HFFc6 (cell line): ENCODE results near the gene NDUFS8. TPM values are rescaled to one million over a fixed set of nuclear protein-coding genes. Genes with fewer than 3 reads are reported as not detected.

Experiments
- DNase-seq: peaks from one replicate; pipeline ENCODE4 v3.0.0-alpha.2; 2018
- H3K27ac Mint-ChIP-seq: 2 replicates; pipeline ENCODE4 v1.8.0; 2020; ENCODE audit warnings: mild to moderate bottlenecking, mixed read lengths
- H3K27me3 Mint-ChIP-seq: 2 replicates; pipeline ENCODE4 v1.8.0; 2021; ENCODE audit warnings: mild to moderate bottlenecking, moderate library complexity, mixed read lengths; ENCODE audit not compliant: insufficient read depth
- H3K36me3 Mint-ChIP-seq: 2 replicates; pipeline ENCODE4 v1.8.0; 2021; ENCODE audit warnings: low read depth, mixed read lengths
- H3K4me1 Mint-ChIP-seq: 2 replicates; pipeline ENCODE4 v1.8.0; 2020; ENCODE audit warnings: low read depth, mixed read lengths
- H3K4me3 Mint-ChIP-seq: 2 replicates; pipeline ENCODE4 v1.8.0; 2020; ENCODE audit warnings: mild to moderate bottlenecking, moderate library complexity, mixed read lengths
- H3K9me3 Mint-ChIP-seq: 2 replicates; pipeline ENCODE4 v1.8.0; 2020; ENCODE audit warnings: mild to moderate bottlenecking, mixed read lengths
- CTCF ChIP-seq: fragments of 200-600 bp; sonication (generic); IDR thresholded peaks from 2 replicates; pipeline ENCODE4 v1.5.0; 2021; ENCODE audit warnings: antibody characterized with exemption, mild to moderate bottlenecking
- total RNA-seq, 6 experiments: library from RNA; stranded (reverse); fragmentation: NEBNext Ultra II Directional; extraction: Animal tissue kit (Norgen Biotek cat#: 25700); gene quantifications; 2 replicates in 1 of 6; 3 replicates in 5 of 6; pipeline ENCODE4 v1.2.3, GENCODE V29; 2021

Gene NDUFS8
- total RNA-seq, 6 experiments from 2014 or later, result 221 to 236 (median 223) TPM

- Mint-ChIP-seq H3K27me3 (peaks cover 3% of the 10 kb centered on the region; the same call in 1 of the 2 replicates), H3K4me3 (no peak overlapping the region), H3K9me3 (no peaks in the 10 kb centered on the region), H3K4me1 (peaks cover 18% of the 10 kb centered on the region), H3K36me3 (peaks cover under 1% of the 10 kb centered on the region; the same call in 1 of the 2 replicates), H3K27ac (peak overlapping the region; percentile 65)
- DNase-seq, result no peak
- TF ChIP-seq CTCF, result no peak
Measured at GRCh38 chr11:68036717-68037239, 6.3 kb downstream of the NDUFS8 start.

- H3K27ac Mint-ChIP-seq, result peak overlapping the region; percentile 65
- no peak for DNase-seq
- no peak for TF ChIP-seq CTCF
- no peaks in the 10 kb centered on the region for H3K36me3 Mint-ChIP-seq
- H3K4me1 Mint-ChIP-seq, result peaks cover 17% of the 10 kb centered on the region
- peaks cover 3% of the 10 kb centered on the region; the same call in 1 of the 2 replicates for H3K27me3 Mint-ChIP-seq
- H3K4me3 Mint-ChIP-seq, result no peak overlapping the region
- no peaks in the 10 kb centered on the region for H3K9me3 Mint-ChIP-seq
Measured at GRCh38 chr11:68037411-68038225, 7.1 kb downstream of the NDUFS8 start.

- DNase-seq, result no peak
- Mint-ChIP-seq H3K27me3 (peaks cover 3% of the 10 kb centered on the region; the same call in 1 of the 2 replicates), H3K36me3 (no peaks in the 10 kb centered on the region), H3K27ac (peak overlapping the region; percentile 68), H3K9me3 (no peaks in the 10 kb centered on the region), H3K4me3 (peak overlapping the region; percentile 90), H3K4me1 (peaks cover 17% of the 10 kb centered on the region)
- no peak for TF ChIP-seq CTCF
Measured at GRCh38 chr11:68038226-68038717, 7.8 kb downstream of the NDUFS8 start.

- Mint-ChIP-seq H3K4me1 (peaks cover 14% of the 10 kb centered on the region), H3K27me3 (peaks cover 3% of the 10 kb centered on the region; the same call in 1 of the 2 replicates), H3K36me3 (no peaks in the 10 kb centered on the region), H3K4me3 (peak within 1 kb of the TSS; percentile 90), H3K9me3 (no peaks in the 10 kb centered on the region), H3K27ac (peak within 1 kb of the TSS; percentile 91)
- TF ChIP-seq CTCF, result peak; percentile 36
- DNase-seq, result peak; percentile 45
Measured at GRCh38 chr11:68038718-68039525, 8.4 kb downstream of the NDUFS8 start, which contains the start of gene TCIRG1. Gene TCIRG1 (plus strand): TSS chr11:68039025. CDS start chr11:68041272, 2,247 bp downstream.

- Mint-ChIP-seq H3K4me3 (peak overlapping the region; percentile 90), H3K4me1 (peaks cover 12% of the 10 kb centered on the region), H3K9me3 (no peaks in the 10 kb centered on the region), H3K27ac (peak overlapping the region; percentile 91), H3K27me3 (peaks cover 3% of the 10 kb centered on the region; the same call in 1 of the 2 replicates), H3K36me3 (no peaks in the 10 kb centered on the region)
- DNase-seq, result no peak
- TF ChIP-seq CTCF, result no peak
Measured at GRCh38 chr11:68039526-68040086, 9.1 kb downstream of the NDUFS8 start.
